Adrenal gland (tissue), 12 donors: ENCODE data around the gene RNU6-1. TPM values are rescaled to one million over a fixed set of nuclear protein-coding genes. Genes with fewer than 3 reads are reported as not detected.

ENCODE experiments used
- DNase-seq, 7 donors: peaks; one replicate each; pipeline ENCODE4 v3.0.0-alpha.2; 2019 to 2020
- H3K27ac ChIP-seq, 5 donors: fragments of 200-600 bp; sonication (generic) in 4 of 5; 1 replicate in 3 of 5; 2 replicates in 2 of 5; pipeline versions ENCODE4 v1.5.1 to v1.8.0; 2016 to 2020; ENCODE audit warnings: mild to moderate bottlenecking in 1 of 5
- H3K27me3 ChIP-seq: fragments of 200-600 bp; 2 replicates; pipeline ENCODE4 v1.8.0; 2021
- H3K36me3 ChIP-seq, 2 donors: fragments of 200-600 bp; replicated peaks in 1 of 2; 1 replicate in 1 of 2; 2 replicates in 1 of 2; pipeline versions ENCODE4 v1.5.1 to v1.8.0; 2018 to 2022
- H3K4me1 ChIP-seq, 2 donors: fragments of 200-600 bp; replicated peaks in 1 of 2; 1 replicate in 1 of 2; 2 replicates in 1 of 2; pipeline versions ENCODE4 v1.5.1 to v1.8.0; 2018 to 2021
- H3K4me3 ChIP-seq, 4 donors: fragments of 200-600 bp; sonication (generic) in 3 of 4; one replicate each; pipeline ENCODE4 v1.5.1; 2016 to 2018
- H3K9me3 ChIP-seq, 3 donors: fragments of 200-600 bp; sonication (generic) in 1 of 3; replicated peaks in 1 of 3; 1 replicate in 2 of 3; 2 replicates in 1 of 3; pipeline versions ENCODE4 v1.5.1 to v1.8.0; 2016 to 2021
- CTCF ChIP-seq, 6 experiments: fragments of 450-650 bp in 4 of 6; fragments of 200-600 bp in 2 of 6; sonication (generic) in 1 of 6; IDR thresholded peaks; 1 replicate in 5 of 6; 2 replicates in 1 of 6; pipeline versions ENCODE4 v1.5.1 to v1.8.0; 2016 to 2021; ENCODE audit warnings: antibody characterized with exemption in 6 of 6, mild to moderate bottlenecking in 2 of 6, moderate library complexity in 1 of 6
- POLR2A ChIP-seq, 2 donors: fragments of 450-650 bp; IDR thresholded peaks; one replicate each; pipeline ENCODE4 v1.6.1; 2017; ENCODE audit warnings: antibody characterized with exemption in 2 of 2, mild to moderate bottlenecking in 2 of 2, moderate library complexity in 1 of 2
- WGBS, 4 donors: extraction: QIAGEN DNeasy Blood & Tissue Kit in 2 of 4; methylation state at CpG; one replicate each; pipeline versions ENCODE4 v1.1.5 to v1.1.7; 2013 to 2017; 5-methylcytosine and 5-hydroxymethylcytosine counted together
- intact Hi-C, 2 donors: fragments of 100-400 bp; cut with DNase I; formaldehyde crosslinking; loops; one replicate each; pipeline versions ENCODE4 v1.14.1 to v1.15.0; 2022 to 2023
- polyA plus RNA-seq, 3 donors: library from polyadenylated mRNA; stranded (reverse); fragments of 200-250 nt in 2 of 3; fragments of 350-450 nt in 1 of 3; fragmentation: Illumina TruSeq in 1 of 3; extraction: RNeasy Lipid Tissue Mini Kit (QIAGEN cat#74804) in 1 of 3; gene quantifications; one replicate each; pipeline ENCODE4 v1.2.3, GENCODE V29; 2013 to 2014
- total RNA-seq, 9 donors: library from RNA; depleted of rRNA in 4 of 9; stranded (reverse); fragments of >200 nt in 4 of 9; fragments of 120-200 nt in 1 of 9; fragmentation: NEBNext Ultra II Directional in 1 of 9; extraction: Animal tissue kit (Norgen Biotek cat#: 25700) in 1 of 9; gene quantifications; one replicate each; pipeline versions ENCODE4 v1.1.0 to v1.2.4, GENCODE V29; 2013 to 2023
- donor health status: healthy with polysubstance abuse.
- donor health status: Bipolar disorder and iron deficiency.
- donor health status: DM: yes; HTN: yes; CAD: no.
- donor health status: DM: no; HTN: no; CAD: no.
- donor health status: DM: no; HTN: no; CAD: no.
- donor health status: DM: yes; HTN: yes; CAD: no.

The RNU6-1 gene
- total and polyA plus RNA-seq, 12 donors: not detected

DNA sequence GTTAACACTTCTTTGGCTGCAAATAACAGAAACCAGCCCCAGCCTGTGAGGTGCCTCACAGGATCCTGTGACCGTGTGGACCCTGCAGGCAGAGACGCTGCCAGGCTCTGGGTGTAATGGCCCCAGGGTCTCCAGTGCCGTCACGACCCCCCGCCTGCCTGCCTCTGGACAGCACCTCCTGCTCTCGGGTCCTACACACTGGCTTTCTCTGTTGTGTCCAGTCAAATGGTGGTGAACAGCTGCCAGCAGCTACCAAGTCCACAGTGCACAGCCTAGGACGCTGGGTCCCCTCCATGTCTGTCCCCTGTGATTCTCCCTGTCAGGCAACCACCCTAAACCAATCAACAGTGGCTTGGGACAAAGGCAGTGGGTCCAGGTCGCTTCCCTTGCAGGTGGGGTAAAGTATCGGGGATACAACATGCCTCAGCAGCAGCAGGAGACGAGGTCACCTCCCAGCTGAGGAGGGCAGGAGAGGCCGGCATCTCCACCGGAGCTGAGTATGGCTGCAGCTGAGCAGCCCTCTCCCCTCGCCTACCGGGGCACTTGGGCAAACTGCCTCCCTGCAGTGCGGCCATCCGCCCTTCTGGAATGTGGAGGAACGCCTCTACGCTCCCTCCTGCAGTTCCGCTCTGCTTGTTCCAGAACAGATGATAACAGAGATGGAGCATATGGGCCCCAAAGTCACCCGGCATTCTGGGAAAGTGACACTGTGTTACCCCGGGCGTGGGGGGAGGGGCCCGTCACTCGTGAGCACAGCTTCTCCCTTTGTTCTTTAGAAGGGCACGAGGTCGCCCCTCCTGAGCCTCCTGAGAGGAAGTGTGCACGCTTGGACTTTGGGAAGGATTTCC is 35.6 kb downstream of the RNU6-1 start:
- H3K4me3 ChIP-seq: no peak overlapping the region
- intact Hi-C loops: no loop called here
- no peaks in the 10 kb centered on the region for H3K4me1 ChIP-seq
- WGBS, 4 donors: 75 to 86% (median 82%) methylated on average over 11 to 27 of the region's 27 CpGs
- peak in 4 of 7 donors; percentile 31 to 42 (median 38) for DNase-seq
- no peak for TF ChIP-seq POLR2A (IDR thresholded peaks at IDR 0.05)
- no peak for TF ChIP-seq CTCF (IDR thresholded peaks at IDR 0.05)
- peak overlapping the region in 1 of 5 donors; percentile 22 for H3K27ac ChIP-seq
- no peaks in the 10 kb centered on the region for H3K36me3 ChIP-seq
- H3K27me3 ChIP-seq: no peaks in the 10 kb centered on the region
- no peaks in the 10 kb centered on the region for H3K9me3 ChIP-seq

GRCh38 chr15:67803299-67803698 is 36.5 kb downstream of the RNU6-1 start:
- Histone ChIP-seq H3K9me3 (no peaks in the 10 kb centered on the region), H3K36me3 (no peaks in the 10 kb centered on the region), H3K4me1 (no peaks in the 10 kb centered on the region), H3K4me3 (no peak overlapping the region), H3K27me3 (no peaks in the 10 kb centered on the region), H3K27ac (no peak overlapping the region)
- no peak for TF ChIP-seq POLR2A (IDR thresholded peaks at IDR 0.05)
- TF ChIP-seq CTCF (IDR thresholded peaks at IDR 0.05): no peak
- 76 to 86% (median 83%) methylated on average over 3 of the region's 3 CpGs for WGBS, 4 donors
- intact Hi-C loops: no loop called here
- DNase-seq: peak in 2 of 7 donors; percentile 9 to 30

GRCh38 chr15:67801926-67802914 is 37.6 kb downstream of the RNU6-1 start:
- 86 to 91% (median 90%) methylated on average over 14 to 19 of the region's 19 CpGs for WGBS, 4 donors
- peak in 1 of 7 donors; percentile 25 for DNase-seq
- H3K4me1 ChIP-seq: no peaks in the 10 kb centered on the region
- TF ChIP-seq CTCF (IDR thresholded peaks at IDR 0.05) (no peak), POLR2A (IDR thresholded peaks at IDR 0.05) (no peak)
- intact Hi-C loops: no loop called here
- no peaks in the 10 kb centered on the region for H3K27me3 ChIP-seq
- H3K9me3 ChIP-seq: no peaks in the 10 kb centered on the region
- no peak overlapping the region for H3K27ac ChIP-seq
- no peaks in the 10 kb centered on the region for H3K36me3 ChIP-seq
- no peak overlapping the region for H3K4me3 ChIP-seq

GRCh38 chr15:67801142-67801541 is 38.7 kb downstream of the RNU6-1 start:
- Histone ChIP-seq H3K36me3 (no peaks in the 10 kb centered on the region), H3K4me1 (no peaks in the 10 kb centered on the region), H3K27ac (no peak overlapping the region), H3K27me3 (no peaks in the 10 kb centered on the region), H3K4me3 (no peak overlapping the region), H3K9me3 (no peaks in the 10 kb centered on the region)
- 95 to 100% (median 98%) methylated on average over 1 to 2 of the region's 2 CpGs for WGBS, 4 donors
- intact Hi-C loops: no loop called here
- no peak for TF ChIP-seq CTCF (IDR thresholded peaks at IDR 0.05)
- TF ChIP-seq POLR2A (IDR thresholded peaks at IDR 0.05): no peak
- no peak for DNase-seq
